NCI-H226 (cell line): Measurements from ENCODE around the gene SPINDOC.
A peak's percentile ranks its signal among the peaks of the same experiment; 100 is the strongest.
"Not testable (repeated sequence)": the region's sequence is repeated elsewhere in the genome, so short reads cannot be mapped to it uniquely, and the experiment has no call there.

Source experiments
- DNase-seq: peaks from one replicate; pipeline ENCODE4 v3.0.0-alpha.2; 2015

Gene SPINDOC

GRCh38 chr11:63813035-63813562, at the start of gene SPINDOC:
TSS of gene SPINDOC (plus strand) at chr11:63813456. CDS start at chr11:63813687, 231 bp downstream.
- DNase-seq = peak; percentile 58

- DNase-seq = no peak
Measured at GRCh38 chr11:63763496-63764339, 49.5 kb upstream of the SPINDOC start.

- no peak for DNase-seq
Measured at GRCh38 chr11:63764340-63764678, 48.9 kb upstream of the SPINDOC start.

DNA sequence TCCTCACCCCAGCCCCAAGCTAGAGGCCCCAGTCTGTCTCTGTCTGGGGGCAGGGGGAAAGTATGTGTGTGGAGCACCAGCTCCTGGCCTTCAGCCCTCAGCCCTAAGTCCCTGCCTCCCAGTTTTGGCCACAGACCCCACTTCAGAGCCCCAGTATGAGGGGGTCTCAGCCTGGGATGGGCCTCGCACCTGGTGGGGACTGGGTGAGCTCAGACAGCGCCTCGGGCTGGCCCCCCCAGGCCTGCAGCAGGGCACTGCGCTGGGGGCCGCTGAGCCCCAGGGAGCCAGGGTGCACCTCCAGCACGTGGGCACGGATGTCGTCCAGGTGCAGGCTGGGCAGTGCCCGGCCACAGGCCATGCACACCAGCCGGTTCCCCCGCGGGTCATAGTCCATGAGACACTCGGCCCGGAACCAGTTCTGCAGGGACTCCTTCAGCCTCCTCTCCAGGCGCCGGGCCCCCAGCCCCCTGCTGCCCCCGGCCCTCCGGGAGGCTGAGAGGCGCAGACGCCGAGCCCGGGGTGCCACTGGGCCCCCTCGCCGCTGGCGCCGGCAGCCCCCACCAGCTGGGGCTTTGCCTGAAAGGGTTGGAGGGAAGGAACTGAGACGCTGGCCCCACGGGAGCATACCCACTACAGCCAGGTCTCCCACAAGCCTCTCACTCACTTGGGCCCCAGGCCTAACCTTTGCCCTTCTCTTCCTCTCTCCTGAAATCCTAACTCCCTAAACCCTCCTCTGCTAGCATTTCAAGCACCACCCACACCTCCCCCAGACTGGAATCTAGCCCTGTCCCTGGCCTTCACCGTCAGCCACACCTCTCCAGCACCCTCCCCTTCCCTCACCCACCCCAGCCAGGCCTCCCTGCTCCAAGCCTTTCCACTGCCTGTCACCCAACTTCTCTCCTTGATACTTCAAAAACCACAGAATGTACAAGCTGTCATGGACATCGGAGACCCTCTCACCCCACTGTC, 48.3 kb upstream of the SPINDOC start:
- DNase-seq = peak; percentile 62

GRCh38 chr11:63765688-63766241, 47.5 kb upstream of the SPINDOC start:
- DNase-seq = no peak

DNA sequence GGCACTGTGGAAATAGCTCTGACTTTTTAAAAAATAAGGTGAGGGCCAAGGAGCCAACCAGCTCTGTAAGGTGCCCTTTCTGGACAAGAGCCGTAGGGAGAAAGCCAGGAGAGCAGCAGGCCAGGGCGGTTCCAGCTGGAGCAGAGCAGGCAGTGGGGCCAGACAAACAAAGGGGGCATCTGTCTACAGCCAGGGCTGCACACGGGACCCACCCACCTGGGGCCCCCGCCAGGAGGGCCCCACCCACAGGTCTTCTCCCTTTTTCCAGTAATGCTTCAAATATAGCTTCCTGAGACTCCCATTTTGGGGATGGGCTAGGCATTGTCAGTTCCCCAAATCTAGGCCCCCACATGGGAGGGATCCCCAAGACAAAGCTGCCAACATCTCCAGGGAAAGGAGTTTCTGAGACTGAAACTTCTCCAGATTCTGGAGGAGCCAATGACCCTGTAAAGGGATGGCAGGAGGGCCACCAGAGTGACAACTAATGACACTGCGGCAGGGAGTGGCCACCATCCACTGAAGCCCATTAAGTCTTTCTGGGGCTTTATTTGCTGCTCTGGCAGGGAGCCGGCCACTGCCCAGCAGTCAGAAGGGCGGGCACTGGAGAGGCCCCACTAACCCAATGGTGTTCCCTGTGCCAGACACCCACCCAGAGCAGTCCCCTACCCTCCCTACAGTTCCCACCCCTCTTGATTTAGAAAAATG, 46.6 kb upstream of the SPINDOC start:
- DNase-seq = no peak

GRCh38 chr11:63767267-63767564, 46.0 kb upstream of the SPINDOC start:
- DNase-seq = no peak

- peak; percentile 63 for DNase-seq
Measured at GRCh38 chr11:63767565-63768236, 45.6 kb upstream of the SPINDOC start.

DNA sequence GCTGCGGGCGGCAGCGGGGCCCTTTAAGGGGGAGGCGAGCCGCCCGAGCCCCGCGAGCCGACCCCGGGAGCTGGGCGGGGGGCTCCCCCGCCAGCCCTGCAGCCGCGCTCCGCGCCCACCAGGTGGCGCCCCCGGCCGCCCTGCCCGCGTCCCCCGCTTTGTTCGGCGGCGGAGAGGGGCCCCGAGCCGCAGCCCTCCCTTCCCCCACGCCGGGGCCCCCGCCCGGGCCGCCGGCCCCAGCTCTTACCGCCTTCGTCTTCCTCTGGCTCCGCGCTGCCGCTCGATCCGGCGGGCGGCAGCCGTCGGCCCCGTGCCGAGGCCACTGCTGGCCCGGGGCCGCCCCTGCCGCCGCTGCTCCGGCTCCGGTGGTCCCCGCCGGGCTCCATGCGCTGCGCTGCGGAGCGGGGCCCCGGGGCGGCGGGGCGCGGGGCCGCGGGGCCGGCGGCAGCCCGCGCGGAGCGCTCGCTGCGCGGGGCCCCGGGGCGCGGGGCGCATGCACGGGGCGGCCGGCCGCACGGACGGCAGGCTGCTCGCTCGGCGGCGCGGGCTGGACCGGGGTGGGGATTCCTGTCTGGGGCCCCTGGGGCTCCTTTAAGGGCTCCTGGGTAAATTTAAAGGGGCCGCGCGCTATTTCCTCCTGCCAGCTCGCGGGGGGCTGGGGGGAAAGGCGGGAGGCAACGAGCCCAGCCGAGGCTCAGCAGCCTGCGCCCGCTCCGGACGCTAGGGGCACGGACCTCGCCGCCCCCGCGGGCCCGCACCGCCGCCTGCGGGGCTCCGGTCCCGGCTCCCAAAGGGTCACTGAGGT, 44.8 kb upstream of the SPINDOC start, which contains the start of gene ZFTA:
ZFTA (minus strand) TSS at position 539 of the 805 bp plus-strand sequence; CDS start at position 386, 153 bp downstream.
- peak; percentile 39 for DNase-seq

DNA sequence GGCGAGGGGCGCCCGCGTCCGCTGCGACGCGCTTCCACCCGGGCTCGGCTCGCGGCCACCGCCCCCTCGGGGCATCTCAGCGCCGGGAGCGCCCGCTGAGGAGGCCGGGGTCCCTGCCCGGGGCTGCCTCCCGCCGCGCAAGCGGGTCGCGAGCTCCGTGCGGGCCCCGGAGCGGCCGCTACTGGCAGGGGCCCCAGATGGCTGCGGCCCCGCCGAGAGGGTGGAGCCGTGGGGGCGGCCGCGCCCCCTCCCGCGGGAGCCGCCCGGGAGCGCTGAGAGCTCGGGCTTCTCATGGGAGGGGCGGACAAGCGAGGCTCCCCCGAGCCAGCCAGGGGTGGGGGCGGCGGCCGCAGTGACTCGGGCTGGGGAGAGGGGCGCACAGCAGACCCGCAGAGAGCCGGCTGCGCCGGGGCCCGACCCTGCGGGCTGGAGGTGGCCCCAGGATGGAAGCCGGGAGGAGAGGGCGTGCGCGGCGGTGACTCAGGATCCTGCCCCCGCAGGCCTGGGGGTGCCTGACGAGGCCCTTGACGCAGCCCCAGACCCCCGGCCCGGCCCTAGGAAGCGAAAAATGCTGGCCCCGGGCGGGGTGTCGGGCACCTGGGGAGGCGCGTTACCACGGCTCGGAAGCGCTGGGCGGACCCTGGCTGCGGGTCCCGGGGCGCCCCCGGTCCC, 44.1 kb upstream of the SPINDOC start:
- no peak for DNase-seq

DNA sequence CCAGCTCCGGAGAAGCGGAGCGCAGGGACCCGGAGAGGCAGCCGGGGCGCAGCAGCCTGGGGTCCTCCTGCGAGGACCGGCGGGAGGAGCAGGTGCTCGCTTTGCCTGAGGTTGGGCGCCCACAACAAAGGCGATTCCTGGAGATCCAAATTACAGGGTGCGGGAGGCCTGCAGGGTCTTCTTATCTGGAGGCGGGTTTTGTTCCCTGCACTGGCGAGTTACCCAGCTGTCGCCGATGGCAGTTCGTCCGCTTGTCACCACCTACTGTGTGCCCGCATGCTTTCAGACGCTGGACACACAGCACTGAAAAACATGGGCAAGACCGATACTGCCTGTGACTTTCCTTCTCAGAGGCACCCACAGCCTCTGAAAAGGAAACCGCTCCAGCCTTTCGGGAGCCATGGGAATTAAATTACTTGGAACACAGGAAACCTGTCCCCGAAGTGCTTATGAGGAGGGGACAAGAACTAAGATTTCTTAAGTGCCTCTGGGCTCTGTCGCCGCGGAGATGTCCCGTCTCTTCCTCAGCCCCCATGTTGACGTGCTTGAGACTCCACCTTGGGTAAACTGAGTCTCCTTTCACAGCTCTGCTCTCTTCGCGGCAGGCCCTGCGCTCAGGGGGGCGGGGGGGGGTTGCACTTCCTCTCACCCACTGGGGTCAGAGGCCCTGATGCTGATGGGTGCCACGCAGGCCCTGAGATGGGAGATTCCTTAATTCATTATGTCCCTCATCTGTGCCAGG, 43.4 kb upstream of the SPINDOC start:
- DNase-seq = no peak

DNA sequence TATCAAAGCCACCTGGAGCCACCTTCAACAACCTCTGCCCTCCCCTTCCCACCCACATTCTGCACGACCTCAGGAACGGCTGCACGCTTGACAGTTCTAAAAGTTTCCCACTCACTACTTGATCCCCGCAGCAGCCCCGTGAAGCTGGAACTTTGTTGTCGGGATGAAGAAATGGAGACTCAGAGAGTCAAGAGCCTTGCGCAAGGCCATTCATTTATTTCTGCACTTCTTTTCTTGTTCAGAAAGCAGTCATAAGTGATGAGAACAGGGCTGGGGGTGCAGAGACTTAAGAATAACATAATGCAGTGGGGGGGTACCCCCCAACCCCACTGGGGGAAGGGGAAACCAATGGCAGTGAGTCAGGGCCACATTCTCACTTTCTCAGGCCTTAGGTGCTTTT, 42.5 kb upstream of the SPINDOC start:
- no peak for DNase-seq

DNA sequence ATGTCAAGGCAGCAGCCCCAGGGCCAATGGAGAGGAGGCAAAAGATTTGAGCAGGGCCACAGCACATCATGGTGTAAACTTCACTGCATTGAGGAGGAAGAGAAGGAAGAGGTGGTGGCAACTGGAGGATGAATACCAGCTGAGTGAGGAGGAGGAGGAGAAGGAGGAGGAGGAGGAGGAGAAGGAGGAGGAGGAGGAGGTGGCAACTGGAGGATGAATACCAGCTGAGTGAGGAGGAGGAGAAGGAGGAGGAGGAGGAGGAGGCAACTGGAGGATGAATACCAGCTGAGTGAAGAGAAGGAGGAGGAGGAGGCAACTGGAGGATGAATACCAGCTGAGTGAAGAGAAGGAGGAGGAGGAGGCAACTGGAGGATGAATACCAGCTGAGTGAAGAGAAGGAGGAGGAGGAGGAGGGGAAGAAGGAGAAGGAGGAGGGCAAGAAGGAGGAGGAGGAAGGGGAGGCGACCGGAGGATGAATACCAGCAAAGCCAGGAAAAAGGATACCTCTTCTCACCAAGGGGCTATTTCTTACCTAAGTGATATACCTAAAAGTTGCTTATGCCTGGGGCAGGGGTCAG, 41.4 kb upstream of the SPINDOC start:
- not testable (repeated sequence) for DNase-seq

- no peak for DNase-seq
Measured at GRCh38 chr11:63775191-63775590, 38.1 kb upstream of the SPINDOC start.

GRCh38 chr11:63779039-63779438, 34.2 kb upstream of the SPINDOC start:
- no peak for DNase-seq

- DNase-seq = no peak
Measured at GRCh38 chr11:63782749-63783148, 30.5 kb upstream of the SPINDOC start.

DNA sequence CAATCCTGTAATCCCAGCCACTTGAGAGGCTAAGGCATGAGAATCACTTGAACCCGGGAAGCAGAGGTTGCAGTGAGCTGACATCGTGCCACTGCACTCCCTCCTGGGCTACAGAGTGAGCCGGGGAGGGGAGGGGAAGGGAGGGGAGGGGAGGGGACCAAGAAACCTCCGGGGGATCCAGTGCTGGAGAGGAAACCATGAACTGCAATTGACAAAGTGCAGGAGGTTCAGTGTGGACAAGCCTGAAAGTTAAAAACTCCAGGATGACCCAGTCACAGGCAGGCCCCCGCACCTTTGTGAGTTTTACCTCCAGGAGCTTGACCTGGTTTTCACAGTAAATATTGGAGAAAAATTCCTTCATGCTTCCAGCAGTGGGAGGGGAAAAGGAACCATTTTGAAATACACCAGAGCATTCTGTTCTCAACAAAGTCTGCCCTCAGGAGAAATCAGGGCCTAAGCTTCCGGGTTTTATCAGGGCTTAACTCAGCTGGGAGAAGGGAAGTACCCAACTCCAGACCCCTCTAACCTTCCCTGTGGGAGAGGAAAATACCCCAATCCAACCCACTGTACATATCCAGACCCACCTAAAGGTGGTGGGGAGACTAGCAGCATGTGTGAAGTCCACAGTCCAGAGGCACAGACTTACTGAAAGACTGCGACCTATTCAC, 29.2 kb upstream of the SPINDOC start:
- DNase-seq = no peak

DNA sequence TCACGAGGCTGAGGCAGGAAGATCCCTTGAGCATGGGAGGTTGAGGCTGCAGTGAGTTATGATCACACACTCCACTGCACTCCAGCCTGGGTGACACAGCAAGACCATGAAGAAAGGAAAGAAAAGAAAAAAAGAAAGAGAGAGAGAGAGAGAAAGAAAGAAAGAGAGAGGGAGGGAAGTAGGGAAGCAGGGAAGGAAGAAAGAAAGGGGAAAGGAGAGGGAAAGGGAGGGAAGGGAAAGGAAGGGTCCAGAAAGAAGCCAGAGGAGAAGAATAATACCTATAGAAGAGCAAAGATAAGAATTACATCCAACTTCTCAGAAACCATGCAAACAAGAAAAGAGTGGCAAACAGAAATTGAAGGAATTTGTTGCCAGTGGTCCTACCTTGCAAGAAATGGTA, 27.4 kb upstream of the SPINDOC start:
- no peak for DNase-seq
